Measurements from ENCODE around the gene SLC22A3. TPM values are rescaled to one million over a fixed set of nuclear protein-coding genes. Genes with fewer than 3 reads are reported as not detected.
"Not testable (repeated sequence)": the region's sequence is repeated elsewhere in the genome, so short reads cannot be mapped to it uniquely, and the experiment has no call there.

Gene SLC22A3
- total RNA-seq, 3 donors from 2014 or later: 1.4 to 7.3 (median 1.6) TPM

GRCh38 chr6:160457823-160458222 is 109.6 kb downstream of the SLC22A3 start:
- no peak for DNase-seq

GRCh38 chr6:160461641-160462040 is 113.5 kb downstream of the SLC22A3 start:
- Histone ChIP-seq H3K36me3 (ENCODE audit: low read depth) (no peaks in the 10 kb centered on the region), H3K9me3 (no peaks in the 10 kb centered on the region), H3K4me3 (no peak overlapping the region), H3K4me1 (ENCODE audit: low read depth) (no peaks in the 10 kb centered on the region)
- ATAC-seq (no peak), DNase-seq (no peak)
- intact Hi-C loops (cut with DNase I, micrococcal nuclease): no loop called here
- TF ChIP-seq, protein P1, sequence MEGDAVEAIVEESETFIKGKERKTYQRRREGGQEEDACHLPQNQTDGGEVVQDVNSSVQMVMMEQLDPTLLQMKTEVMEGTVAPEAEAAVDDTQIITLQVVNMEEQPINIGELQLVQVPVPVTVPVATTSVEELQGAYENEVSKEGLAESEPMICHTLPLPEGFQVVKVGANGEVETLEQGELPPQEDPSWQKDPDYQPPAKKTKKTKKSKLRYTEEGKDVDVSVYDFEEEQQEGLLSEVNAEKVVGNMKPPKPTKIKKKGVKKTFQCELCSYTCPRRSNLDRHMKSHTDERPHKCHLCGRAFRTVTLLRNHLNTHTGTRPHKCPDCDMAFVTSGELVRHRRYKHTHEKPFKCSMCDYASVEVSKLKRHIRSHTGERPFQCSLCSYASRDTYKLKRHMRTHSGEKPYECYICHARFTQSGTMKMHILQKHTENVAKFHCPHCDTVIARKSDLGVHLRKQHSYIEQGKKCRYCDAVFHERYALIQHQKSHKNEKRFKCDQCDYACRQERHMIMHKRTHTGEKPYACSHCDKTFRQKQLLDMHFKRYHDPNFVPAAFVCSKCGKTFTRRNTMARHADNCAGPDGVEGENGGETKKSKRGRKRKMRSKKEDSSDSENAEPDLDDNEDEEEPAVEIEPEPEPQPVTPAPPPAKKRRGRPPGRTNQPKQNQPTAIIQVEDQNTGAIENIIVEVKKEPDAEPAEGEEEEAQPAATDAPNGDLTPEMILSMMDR (IDR thresholded peaks at IDR 0.05): no peak

More at GRCh38 chr6:160457823-160458222, 109.6 kb downstream of the SLC22A3 start:
- TF ChIP-seq, protein P1 (IDR thresholded peaks at IDR 0.05): no peak
- intact Hi-C loops (cut with DNase I, micrococcal nuclease): loop anchor here (5.0 to 10.0 kb wide), 4 partner anchors 321 to 593 kb away; no protein-coding TSS in a partner anchor
- Histone ChIP-seq H3K4me3 (no peak overlapping the region), H3K9me3 (no peaks in the 10 kb centered on the region), H3K4me1 (ENCODE audit: low read depth) (peaks cover 6% of the 10 kb centered on the region), H3K36me3 (ENCODE audit: low read depth) (no peaks in the 10 kb centered on the region)
- ATAC-seq: no peak

GRCh38 chr6:160462116-160462515 is 113.9 kb downstream of the SLC22A3 start:
- intact Hi-C loops (cut with DNase I, micrococcal nuclease): no loop called here
- TF ChIP-seq, protein P1 (IDR thresholded peaks at IDR 0.05): no peak
- no peaks in the 10 kb centered on the region for H3K4me1 ChIP-seq (ENCODE audit: low read depth)

DNA sequence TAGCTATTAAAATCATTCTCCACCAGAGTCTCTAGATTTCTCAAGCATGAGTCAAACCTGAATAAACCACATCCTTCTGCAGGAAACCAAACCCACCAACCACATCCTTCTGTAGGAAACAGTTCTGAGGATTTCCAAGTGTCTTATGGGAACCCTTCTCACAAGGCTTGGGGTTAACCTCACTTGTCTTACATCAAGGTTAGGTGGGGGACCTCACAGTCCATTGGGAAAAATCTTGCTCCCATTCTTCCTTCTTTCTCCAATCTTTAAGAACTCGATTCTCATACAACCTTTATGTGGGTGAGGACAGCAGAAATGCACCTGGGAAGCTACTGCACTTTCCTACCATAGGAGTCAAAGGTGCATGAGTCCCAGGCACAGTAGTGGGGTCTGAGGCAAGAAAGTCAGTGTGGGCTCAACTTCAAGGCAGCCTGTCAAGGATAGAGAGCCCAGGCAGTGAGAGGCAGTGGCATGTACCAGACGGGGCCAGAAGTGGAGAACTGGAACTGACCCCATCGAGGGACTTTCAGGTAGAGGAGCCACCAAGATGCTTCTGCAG is 114.5 kb downstream of the SLC22A3 start:
- Histone ChIP-seq H3K4me3 (no peak overlapping the region), H3K4me1 (ENCODE audit: low read depth) (no peaks in the 10 kb centered on the region), H3K36me3 (ENCODE audit: low read depth) (no peaks in the 10 kb centered on the region), H3K9me3 (no peaks in the 10 kb centered on the region)
- DNase-seq (peak in 1 of 3 donors; percentile 55), ATAC-seq (peak; percentile 83)
- intact Hi-C loops (cut with DNase I, micrococcal nuclease): no loop called here
- TF ChIP-seq, protein P1 (IDR thresholded peaks at IDR 0.05): no peak

More at GRCh38 chr6:160462116-160462515, 113.9 kb downstream of the SLC22A3 start:
- Histone ChIP-seq H3K36me3 (ENCODE audit: low read depth) (no peaks in the 10 kb centered on the region), H3K9me3 (no peaks in the 10 kb centered on the region), H3K4me3 (no peak overlapping the region)
- DNase-seq (no peak), ATAC-seq (no peak)

- TF ChIP-seq, protein P1 (IDR thresholded peaks at IDR 0.05): no peak
- DNase-seq: no peak
- Histone ChIP-seq H3K4me1 (ENCODE audit: low read depth) (no peaks in the 10 kb centered on the region), H3K36me3 (ENCODE audit: low read depth) (no peaks in the 10 kb centered on the region), H3K4me3 (no peak overlapping the region), H3K9me3 (no peaks in the 10 kb centered on the region)
- intact Hi-C loops (cut with DNase I, micrococcal nuclease): no loop called here
- ATAC-seq: no peak
Observed at GRCh38 chr6:160464744-160465143, 116.6 kb downstream of the SLC22A3 start.

- intact Hi-C loops (cut with DNase I, micrococcal nuclease); ATAC-seq; DNase-seq; H3K4me3 ChIP-seq; H3K9me3 ChIP-seq; H3K4me1 ChIP-seq (ENCODE audit: low read depth); H3K36me3 ChIP-seq (ENCODE audit: low read depth): not testable (repeated sequence)
Observed at GRCh38 chr6:160467261-160467871, 119.2 kb downstream of the SLC22A3 start.
